GM19239 (cell line): ENCODE measurements around the gene SPARC.
A peak's percentile ranks its signal among the peaks of the same experiment; 100 is the strongest.

Experiments used
- DNase-seq: peaks from one replicate; pipeline ENCODE4 v3.0.0; 2011; ENCODE audit warnings: low spot score; ENCODE audit not compliant: insufficient read length
- FAIRE-seq: peaks from 2 replicates; lab custom pipeline; 2011; peaks lifted over from hg19 to GRCh38; lab: Jason Lieb, UNC

The SPARC gene

GRCh38 chr5:151663617-151664293 is 23.0 kb downstream of the SPARC start:
- FAIRE-seq (peak; percentile 18), DNase-seq (no peak)

DNA sequence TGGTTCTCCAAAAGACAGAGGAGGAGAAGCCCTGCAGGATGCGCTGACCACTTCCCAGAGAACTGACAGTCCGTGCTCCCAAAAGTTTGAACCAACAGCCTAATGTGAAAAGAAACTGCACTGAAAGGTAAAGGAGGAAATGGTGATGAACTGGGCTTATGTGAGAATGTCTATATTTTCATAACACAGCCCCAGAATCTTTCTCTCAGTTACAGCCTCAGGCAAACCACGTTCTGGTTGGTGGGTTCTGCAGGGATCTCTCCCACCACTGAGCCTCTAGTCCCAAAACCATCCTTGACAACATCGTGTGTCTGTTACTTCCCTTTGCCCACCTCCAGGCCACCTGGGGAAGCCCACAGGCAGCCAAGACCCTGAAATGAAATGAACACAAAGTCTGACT is 23.9 kb downstream of the SPARC start:
- DNase-seq: peak; percentile 32
- FAIRE-seq: peak; percentile 99

GRCh38 chr5:151661968-151662732 is 24.6 kb downstream of the SPARC start:
- FAIRE-seq: no peak
- peak; percentile 27 for DNase-seq

DNA sequence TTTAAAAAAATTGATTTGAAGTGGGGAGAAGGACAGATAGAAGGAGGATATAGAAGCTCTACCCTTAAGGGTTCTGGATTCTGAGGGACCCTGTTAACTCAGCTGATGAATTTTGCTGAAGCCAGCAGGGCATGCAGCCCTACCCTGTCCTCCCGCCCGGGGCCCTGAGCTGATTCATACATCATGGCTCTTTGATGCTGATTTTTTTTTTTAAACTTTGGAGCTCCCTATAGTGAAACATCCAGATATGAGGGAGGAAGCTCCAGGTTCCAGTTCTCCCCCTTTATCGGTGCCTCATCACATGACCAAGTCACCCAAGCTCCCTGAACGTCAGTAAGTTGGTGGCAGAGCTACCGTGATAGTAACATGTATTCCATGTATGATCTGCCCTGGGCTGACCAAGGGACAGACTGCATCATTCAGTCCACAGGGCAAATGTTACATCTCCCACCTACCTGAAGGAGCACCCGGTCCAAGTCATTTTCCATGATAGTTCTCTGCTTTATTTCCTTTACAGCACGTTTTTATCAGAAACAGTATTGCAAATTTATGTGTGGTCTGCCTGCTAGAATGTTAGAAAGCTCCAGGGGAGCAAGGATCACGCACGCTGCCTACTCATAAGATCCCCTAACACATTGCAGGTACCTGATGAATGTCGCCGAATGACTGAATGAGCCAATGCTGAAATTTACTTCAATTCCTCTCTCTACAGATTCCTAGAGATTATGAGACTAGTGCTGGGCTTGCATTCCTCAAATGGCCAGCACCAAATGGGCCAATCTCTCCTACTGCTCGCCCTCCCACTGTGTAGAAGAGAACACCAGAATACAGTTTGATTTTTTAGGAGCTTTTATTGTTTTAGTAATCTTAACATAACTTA is 25.9 kb downstream of the SPARC start:
- FAIRE-seq (no peak), DNase-seq (no peak)

DNA sequence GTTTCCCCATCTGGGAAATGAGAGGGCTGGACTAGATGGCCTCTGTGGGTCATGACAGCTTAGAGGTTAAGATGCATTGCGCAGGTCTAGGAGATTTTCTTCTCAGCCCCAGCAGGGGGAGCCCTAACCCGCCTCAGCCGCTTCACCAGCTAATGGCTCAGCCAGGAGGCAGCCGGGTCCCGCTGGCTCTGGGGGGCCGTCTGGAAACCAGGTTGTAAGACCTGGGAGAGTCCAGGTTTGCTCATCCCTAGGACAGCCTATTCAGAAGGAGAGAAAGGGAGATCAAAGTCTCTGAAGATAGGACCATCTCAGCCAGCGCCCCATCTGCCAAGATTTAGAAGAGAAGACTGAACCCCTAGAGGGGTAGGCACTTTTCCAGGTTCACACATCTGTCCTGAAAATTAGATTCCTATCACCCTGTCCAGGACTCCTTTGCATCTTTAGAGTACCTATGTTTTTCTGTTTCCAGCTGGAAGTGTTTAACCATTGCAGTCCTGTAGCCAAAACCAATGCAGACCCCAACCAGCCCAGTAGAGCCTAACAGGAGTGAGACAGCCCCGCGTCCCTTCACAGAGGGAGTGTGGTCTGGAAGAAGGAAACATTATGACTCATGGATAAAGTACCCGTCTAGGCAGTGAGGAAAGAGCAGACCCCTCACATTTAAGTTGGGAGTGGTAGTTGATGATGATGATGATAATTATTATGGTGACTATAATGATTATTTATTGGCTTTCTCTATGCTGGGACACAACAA is 27.5 kb downstream of the SPARC start:
- FAIRE-seq: peak; percentile 88

GRCh38 chr5:151657114-151657513 is 29.6 kb downstream of the SPARC start:
- FAIRE-seq (no peak), DNase-seq (no peak)

More for the DNA sequence above, 27.5 kb downstream of the SPARC start:
- DNase-seq: peak; percentile 51

DNA sequence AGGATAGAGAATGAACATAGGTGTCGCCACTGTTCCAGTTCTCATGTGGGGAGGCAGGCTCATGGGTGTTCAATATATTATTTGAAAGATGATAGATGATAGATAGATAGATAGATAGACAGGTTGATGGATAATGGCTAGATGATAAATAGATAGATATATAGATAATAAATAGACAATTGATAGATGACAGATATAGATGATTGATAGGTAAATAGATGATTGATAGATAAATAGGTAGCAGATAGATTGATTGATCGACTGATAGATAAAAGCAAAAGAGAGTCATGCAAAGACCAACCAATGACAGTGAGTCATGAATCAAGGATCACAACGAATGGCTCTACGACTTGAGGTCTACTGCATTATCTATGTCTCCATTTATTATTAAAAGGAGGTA is 30.4 kb downstream of the SPARC start:
- DNase-seq (no peak), FAIRE-seq (no peak)

DNA sequence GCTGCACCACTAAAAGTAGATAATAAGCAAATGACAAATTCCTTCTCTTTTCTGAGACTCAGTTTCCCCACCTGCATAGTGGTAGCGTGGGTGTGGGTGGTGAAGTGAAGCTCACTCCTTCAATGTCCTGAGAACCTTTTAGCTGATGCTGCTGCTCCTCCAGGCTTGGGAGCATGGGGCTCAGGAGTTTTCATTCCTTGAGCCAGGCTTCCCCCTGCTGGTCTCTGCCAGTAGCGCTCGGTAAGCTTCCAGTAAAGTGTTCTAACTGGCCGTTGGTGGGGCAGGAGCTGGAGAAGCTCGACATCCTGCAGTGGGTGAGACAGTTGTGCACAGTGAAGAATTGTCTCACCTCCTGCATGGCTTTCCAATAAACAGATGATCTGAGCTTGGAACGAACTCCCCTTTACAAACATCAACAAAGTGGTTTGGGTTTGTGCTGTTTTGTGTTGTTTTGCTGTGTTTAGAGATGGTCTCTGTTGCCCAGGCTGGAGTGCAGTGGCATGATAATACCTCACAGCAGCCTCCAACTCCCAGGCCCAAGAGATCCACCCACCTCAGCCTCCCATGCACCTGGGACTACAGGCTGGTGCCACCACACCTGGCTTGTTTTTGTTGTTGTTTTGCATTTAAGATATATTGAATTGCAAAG is 34.6 kb downstream of the SPARC start:
- DNase-seq (peak; percentile 68), FAIRE-seq (peak; percentile 93)

DNA sequence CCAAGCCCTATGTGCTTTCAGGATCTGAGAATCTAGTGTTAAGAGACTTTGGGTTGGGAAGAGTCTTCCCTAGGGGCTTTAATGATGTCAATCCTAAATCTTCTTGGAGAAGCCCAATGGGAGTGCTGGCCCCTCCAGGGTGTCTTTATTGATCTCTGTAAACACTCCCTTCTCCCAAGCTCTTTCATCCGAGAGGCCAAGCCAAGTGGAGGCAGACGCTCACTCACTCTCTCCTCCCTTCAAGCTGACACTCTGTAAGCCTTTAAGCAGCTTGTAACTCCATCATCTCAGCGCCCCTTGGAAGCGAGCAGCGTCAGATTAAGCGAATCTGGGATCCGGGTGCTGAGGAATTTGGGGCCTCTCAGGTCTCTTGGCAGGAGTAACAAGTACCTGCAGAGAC is 37.7 kb downstream of the SPARC start:
- FAIRE-seq: no peak
- no peak for DNase-seq

DNA sequence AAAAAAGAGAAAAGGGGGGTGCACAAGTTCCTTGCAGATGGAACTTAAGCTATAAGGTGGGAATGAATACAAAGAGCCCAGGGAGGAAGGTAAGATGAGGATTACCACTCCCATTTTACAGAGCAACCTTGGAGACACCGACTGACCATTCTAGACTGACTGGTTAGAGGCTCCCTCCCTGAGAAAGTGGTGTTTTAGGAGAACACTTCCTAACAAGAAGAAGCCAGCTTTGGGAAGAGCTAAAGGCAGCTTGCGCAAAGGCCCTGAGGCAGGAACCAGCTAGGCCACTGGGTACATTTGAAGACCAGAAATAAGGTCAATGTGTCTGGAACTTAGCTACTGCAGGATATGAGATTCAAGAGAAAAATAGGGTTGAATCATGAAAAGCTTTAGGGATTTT is 38.6 kb downstream of the SPARC start:
- no peak for DNase-seq
- FAIRE-seq: no peak

DNA sequence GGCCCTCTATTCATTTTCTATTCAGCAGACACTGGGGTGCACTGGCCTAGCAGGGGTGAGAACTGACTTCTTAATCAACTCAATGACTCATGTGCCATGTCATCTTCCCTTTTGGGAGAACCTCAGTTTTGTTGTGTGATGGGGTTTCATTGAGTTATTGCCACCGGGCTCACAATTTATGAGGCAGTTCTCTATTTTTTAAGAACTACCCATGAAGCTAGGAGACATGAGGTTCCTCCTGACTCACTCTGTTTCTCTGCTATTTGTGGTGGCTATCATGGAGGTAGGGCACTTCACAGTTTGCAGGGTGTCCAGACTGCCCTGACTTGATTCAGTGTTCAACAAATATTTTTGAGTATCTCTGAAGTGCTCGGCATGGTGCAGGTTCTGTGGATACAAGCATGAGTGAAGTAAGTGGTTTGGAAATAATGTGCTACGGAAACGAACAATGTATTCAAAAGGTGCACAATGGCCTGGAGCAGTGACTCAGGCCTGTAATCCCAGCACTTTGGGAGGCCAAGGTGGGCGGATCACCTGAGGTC is 39.3 kb downstream of the SPARC start:
- DNase-seq: no peak
- FAIRE-seq: no peak

DNA sequence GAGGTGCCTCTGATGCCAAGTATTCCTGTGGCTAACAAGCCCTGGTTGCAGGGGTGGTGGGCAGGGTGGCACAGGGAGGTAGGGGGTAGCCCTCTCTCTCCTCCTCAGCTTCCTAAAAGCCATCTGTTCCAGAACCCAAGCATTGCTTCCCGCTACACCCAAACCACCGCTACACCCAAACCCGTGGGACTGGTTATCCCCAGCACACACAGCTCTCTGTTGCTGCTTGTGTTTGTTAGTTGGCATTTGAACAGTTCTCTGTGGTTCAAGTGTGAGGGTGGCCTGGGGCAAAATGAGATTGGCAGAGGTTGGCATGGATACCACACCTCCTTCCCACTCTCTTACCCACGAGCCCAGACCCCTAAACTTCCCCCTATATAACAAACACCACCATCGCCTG is 40.4 kb downstream of the SPARC start:
- DNase-seq: no peak
- FAIRE-seq: no peak

GRCh38 chr5:151643388-151643787 is 43.3 kb downstream of the SPARC start:
- no peak for DNase-seq
- FAIRE-seq: no peak

DNA sequence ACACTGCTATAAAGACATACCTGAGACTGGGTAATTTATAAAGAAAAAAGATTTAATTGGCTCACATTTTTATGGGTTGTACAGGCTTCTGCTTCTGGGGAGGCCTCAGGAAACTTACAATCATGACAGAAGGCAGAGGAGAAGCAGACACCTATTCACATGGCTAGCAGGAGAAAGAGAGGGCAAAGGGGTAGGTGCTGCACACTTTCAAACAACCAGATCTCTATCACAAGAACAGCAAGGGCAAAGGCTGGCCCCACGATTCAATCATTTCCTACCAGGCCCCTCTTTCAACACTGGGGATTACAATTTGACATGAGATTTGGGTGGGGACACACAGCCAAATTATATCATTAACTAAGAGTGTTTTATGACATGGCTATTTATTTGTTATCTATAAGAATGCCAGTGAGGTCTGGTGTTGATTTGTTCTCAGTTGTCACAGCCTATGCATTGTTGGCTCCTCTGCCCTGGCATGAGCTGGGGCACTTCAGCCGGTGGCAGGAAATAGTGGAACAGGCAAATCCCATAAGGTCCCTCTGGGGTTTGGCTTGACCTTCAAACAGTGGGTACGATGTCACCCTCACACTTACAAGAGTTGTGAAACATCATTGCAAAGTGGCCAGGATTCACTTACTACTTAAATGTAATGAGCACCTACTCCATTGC is 44.1 kb downstream of the SPARC start:
- no peak for DNase-seq
- FAIRE-seq: no peak

- FAIRE-seq: no peak
- DNase-seq: no peak
These were observed 48.1 kb downstream of the SPARC start for GRCh38 chr5:151638619-151639018.

GRCh38 chr5:151637676-151638075 is 49.0 kb downstream of the SPARC start:
- DNase-seq (no peak), FAIRE-seq (no peak)

DNA sequence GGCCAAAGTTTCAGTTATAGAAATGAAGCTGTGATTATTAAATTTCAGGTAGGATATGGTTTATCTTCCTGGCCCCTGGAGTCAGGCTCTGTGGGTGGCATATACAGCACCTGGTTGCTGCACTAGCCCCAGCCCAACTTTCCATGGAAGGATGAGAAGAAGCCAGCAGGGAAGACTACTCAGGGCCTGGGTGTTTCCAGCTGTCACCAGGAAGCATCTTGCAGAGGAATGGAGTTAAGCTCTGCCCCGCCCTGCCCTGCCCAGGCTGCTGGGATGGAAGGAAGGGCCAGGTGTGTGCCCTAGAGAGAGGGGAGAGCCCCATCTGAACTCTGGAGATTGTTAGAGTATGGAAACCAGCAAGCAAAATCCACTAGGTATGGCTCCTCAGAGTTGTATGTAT is 52.8 kb downstream of the SPARC start:
- FAIRE-seq (no peak), DNase-seq (no peak)

- DNase-seq: no peak
- FAIRE-seq: no peak
These were observed 53.8 kb downstream of the SPARC start for GRCh38 chr5:151632941-151633340.

DNA sequence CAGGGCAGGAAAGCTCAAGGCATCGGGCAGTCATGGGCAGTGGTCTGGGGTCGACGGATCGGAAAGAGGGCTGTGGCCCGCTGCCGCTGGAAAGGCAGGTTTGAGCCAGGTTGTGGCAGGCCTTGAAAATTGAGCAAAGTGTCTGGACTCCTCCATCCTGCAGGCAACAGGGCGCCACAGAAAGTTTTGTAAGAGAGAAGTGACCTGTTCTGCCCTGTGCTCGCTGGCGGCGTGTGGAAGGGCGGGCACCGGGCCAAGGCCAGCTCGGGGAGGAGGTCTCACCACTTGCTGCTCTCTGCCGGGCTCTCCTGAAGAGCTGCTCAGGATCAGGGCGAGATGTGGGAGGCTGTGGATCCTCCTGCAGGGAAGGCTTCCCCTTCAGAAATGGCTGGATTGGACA is 54.2 kb downstream of the SPARC start:
- DNase-seq: no peak
- FAIRE-seq: no peak
